ENCODE measurements around the gene KIFC1.
A peak's percentile ranks its signal among the peaks of the same experiment; 100 is the strongest.

KIFC1 gene

DNA sequence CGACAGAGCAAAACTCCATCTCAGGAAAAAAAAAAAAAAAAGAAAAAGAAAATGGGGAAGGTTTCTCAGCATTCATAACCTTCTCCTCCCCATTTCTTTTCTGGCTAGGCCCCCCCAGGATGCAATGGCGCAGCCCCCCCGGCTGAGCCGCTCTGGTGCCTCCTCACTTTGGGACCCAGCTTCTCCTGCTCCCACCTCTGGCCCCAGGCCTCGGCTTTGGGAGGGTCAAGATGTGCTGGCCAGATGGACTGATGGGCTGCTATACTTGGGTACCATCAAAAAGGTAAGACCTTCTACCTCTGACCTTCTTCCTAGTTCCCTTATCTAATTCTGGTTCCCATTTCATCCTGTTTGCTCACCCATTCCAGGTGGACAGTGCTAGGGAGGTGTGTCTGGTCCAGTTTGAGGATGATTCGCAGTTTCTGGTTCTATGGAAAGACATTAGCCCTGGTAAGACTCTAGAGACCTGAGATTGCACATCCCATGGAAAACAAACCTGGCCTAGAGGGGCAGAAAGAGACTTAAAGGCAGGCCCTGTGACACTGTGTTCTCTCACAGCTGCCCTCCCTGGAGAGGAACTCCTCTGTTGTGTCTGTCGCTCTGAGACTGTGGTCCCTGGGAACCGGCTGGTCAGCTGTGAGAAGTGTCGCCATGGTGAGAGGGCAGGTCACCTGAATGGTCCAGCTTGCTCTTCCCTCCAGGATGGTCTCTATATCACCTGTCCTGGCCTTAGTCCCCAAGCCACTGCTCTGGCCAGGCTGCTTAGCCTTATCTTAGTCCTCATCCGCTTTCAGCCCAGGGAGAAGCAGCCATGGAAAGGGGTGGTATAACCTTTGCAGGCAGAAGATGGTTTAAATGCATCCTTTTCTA lies 20.8 kb downstream of the KIFC1 start:
- no peak for DNase-seq

DNA sequence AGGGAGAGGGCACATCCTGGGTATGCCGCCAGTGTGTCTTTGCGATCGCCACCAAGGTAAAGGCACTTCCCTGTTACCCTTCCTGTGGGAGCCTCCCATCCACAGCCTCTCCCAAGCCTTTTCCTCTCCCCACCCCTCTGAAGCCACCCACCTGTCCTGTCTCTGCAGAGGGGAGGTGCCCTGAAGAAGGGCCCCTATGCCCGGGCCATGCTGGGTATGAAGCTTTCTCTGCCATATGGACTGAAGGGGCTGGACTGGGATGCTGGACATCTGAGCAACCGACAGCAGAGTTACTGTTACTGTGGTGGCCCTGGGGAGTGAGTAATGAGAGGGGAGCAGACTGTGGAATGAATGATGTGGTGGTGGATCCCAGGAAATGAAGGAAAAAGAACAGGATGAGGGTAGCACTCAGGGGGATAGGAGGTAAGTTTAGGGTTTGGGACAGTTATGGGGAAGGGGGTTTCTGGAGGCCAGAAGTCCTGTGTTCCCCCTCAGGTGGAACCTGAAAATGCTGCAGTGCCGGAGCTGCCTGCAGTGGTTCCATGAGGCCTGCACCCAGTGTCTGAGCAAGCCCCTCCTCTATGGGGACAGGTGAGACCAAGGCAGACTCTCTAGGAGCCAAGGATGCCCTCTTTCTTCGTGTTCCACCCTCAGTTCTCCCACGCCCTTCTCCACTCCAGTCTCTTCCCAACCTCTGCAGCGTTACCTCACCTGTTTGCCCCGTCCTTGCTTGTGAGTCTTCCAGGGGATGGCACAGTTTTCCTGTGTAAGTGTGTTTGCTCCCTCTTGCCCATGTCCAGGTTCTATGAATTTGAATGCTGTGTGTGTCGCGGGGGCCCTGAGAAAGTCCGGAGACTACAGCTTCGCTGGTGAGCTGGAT lies 21.9 kb downstream of the KIFC1 start:
- no peak for DNase-seq

DNA sequence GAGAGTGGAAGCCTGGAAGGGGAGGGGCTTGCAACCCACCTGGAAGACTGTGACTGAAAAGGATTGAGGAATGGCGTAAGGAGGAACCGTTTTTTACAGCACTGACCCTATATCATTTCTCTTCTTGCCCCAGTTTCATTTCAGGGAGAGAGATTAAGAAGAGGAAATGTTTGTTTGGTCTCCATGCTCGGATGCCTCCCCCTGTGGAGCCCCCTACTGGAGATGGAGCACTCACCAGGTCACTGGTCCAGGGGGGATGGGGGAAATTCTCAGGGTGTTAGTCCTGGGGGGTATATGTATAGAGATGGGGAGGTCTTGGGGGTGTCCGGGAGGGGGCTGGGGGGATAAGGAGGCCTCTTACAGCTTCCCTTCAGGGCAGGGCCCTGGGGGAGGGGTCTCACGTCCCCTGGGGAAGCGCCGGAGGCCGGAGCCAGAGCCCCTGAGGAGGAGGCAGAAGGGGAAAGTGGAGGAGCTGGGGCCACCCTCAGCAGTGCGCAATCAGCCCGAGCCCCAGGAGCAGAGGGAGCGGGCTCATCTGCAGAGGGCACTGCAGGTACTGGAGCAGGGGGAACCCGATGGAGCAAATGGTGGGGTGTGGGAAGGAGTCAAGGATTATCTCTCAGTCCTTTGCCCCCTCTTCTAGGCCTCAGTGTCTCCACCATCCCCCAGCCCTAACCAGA lies 23.1 kb downstream of the KIFC1 start:
- DNase-seq = no peak

DNA sequence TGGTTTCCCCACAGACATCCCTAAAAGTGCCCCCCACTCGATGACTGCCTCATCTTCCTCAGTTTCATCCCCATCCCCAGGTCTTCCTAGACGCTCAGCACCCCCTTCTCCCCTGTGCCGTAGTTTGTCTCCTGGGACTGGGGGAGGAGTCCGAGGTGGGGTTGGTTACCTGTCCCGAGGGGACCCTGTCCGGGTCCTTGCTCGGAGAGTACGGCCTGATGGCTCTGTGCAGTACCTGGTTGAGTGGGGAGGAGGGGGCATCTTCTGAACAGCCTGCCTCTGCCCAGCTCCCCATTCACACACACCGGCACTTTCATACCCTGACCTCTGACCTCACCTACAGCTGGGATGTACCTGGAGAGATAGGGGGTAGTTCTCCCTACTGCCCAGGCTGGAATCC lies 24.2 kb downstream of the KIFC1 start:
- DNase-seq = no peak

DNA sequence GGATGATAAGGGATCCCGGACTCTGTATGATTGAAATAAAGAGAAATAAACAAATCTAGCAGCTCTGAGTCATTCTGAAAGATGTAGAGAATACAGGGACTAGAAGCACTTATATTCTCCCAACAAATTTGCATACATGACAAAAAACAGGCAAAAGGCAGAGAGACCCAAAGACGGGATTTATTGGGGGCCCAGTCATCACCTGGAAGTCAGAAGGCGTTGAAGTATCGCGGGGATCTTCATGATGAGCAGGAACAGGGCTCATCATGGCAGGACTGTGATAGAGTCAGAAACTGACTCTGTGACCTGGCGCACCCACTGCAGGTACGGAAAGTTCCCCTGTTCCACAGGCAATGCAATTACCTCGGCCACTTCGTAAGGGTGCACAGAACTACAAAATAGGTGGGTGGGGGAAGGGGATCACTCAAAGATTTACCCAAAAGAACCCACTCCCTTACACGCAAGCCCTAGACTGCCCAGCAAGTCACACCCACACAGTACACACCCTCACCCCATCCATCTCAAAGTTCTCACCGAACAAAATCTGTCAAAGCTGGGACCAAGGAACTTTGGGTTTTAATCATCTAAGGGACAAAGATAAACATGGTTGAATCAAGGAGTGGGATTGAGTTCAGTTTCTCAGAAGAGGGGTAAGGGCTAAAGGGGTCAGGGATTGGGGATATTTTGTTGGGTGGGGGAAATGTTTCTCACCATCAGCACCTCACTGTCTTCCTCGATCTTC lies 24.9 kb downstream of the KIFC1 start:
- DNase-seq = peak; percentile 33

DNA sequence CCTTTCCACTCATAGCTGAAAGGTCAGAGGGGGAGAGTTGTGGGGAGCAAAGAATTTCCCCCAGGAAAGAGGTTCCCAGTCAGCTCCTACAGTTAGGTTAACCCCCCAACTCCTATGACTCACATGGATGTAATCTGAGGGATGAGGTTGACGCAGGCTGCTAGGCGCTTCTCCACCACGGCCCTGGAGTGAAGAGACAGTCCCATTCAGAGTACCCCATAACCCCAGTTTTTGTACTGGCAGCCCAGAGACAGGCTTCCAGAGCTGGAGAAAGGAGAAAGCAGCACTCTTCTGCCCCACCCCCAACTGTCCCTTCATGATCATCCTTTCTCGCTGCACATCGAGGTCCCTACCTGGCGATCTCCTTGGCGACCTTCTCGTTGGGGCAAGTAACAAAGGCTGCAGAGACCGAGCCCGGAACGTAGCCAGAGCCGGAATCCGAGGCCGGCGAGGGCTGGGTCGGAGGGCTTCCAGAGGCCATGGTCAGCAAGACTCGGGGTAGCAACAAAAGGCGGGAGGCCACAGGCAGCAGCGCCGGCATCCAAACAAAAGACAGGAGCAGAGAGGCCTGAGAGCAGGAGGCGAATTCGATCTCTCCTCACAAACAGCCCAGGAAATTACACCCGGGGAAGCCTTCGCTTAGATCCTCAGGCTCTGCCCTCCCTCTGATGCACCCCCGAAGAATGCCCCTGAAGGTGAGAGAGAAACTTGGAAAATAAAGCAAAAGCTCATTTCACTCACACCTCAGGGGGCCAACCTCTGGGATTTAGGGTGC lies 25.7 kb downstream of the KIFC1 start:
- DNase-seq = no peak

DNA sequence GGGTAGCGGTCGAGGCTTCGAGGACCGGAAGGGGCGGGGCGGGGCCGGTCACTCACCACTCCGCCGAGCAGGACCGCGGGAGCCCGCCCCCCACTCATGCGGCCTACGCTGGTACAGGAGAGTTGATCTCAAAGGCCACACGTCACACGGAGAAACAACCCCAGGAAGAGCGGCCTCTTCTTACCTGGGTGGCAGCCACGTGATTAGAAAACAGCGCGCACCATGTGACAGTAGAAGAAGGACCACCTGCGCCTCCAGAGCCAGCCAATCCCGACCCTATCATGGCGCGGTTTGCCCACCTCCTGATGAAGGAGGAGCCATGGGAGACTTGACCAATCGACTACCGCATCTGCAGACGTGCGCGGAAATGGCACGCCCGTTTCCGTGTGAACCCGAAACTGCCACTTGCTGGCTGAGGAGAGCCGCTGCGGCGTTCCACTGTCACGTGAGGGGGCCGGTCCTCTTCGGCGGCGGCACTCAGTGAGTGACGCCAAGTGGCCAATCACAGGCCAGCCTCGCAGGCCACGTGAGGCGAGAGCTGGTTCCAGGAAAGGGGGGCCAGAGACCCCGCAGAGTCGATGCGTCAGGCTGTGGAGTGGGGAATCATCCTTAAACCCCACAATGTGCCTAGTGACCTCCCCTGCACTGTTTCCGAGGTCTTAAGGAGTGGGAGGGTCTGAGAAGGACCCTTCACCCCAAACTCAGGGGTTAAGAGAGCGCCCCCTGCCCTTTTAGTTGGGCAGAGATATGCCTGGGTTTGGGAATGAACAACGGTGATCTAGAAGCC lies 26.5 kb downstream of the KIFC1 start, which contains the start of gene CUTA:
TSS of gene CUTA (minus strand) at position 205 of the 787 bp plus-strand sequence. CDS start at position 98, 107 bp downstream.
- DNase-seq = peak; percentile 99

DNA sequence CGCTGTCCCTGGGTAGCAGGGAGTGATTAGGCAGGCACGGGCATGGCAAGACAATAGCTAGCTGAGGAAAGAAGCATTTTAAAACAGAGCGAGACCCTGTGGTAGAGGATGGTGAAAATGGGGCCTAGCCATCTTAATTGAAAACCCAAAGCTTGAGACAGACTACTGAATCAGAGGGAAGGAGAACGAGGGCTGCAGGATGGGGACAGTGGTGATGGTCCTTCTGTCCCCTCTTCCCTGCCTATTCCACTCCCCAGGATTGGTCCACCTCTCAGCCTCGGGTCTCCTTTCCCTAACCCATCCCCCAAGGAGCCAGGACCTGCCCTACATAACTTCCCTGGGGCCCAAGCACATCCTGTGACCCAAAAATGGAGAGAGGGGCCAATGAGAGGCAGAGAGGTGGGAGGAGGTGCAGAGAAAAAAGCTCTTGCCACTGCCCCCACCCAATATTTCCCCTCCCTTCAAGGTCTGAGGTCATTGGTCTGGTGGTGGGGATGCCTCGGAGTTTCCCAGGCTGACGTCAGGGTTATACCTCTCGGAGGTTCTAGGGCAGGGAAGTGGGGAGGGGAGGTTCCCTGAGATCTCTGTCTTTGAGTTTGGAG lies 27.2 kb downstream of the KIFC1 start:
- no peak for DNase-seq

DNA sequence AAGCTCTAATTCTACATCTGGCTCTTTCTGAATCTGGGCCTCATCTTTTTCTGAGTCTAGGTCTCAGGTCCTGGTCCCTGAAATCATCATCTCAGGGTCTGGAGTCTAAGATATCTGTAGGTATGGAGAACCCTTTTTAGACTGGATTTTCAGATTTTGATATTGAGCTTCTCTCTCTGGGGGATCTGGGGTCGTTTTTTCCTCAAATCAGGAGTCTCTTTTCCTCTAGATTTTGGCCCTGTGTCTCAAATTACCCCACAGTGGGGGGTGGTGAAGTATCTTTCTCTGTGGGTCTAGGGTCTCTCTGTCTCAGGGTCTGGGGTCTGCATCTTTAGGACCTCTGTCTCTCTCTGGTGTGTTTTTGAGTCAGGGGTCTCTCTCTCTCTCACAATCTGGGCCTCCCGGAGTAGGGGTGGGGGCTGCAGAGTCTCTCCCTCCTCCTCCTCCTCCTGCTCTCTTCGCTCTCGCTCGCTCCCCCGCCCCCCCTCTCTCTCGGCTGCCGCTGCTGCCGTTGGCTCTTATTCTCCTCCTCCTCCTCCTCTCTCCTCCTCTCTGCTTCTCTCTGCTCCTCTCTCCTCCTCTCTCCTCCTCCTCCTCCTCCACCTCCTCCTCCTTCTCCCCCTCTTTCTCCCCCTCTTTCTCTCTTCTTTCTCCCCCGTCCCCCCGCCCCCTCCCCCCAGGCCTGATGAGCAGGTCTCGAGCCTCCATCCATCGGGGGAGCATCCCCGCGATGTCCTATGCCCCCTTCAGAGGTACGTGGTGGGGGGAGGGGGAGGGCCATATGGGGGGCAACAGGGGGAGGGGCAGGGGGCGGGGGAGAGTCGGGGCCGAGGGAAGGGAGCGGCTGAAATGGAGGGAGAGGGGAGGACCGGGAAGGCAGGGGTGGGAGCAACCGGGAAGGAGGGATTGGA lies 28.2 kb downstream of the KIFC1 start, which contains the start of gene SYNGAP1:
TSS of gene SYNGAP1 (plus strand) at position 486 of the 911 bp plus-strand sequence. CDS start at position 686, 200 bp downstream.
- DNase-seq = peak; percentile 68

DNA sequence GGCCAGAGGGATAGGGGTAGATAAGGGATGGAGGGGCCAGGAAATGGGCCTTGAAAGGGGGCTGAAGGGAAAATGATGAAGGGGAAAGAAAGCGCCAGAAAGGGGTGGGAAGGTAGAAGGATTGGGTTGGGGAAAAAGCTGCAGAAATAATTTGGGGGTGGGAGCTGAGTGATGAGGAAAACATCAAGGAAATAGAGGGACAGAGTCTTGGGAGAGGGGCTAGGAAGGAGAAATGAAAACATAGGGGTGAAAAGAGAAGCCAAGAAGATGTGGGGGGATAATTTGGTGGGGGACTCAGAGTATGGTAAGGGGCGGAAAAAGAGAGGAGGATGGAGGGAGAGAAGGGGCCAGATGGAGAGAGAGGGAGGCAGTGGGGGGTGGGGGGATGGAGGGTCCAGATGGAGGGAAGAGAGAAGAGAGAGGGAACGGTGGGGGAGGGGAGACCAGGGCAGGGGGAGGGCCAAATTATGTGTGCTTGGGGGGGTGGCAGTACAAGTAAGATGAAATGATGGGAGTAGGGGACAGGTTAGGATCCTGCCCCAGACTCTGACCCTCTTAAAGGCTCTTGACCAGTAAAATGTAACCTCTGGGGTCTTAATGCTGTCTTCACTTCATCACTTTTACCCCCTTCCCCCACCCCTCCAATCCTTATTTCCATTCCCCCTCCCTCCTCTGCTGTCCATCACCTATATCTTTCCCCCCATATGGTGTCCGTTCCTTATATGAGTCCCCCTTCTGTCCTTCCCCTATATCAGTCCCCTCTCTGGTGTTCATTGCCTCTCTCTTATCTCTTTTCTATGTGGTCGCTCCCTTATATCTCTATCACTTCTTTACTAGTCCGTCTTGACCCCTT lies 29.1 kb downstream of the KIFC1 start:
- no peak for DNase-seq

DNA sequence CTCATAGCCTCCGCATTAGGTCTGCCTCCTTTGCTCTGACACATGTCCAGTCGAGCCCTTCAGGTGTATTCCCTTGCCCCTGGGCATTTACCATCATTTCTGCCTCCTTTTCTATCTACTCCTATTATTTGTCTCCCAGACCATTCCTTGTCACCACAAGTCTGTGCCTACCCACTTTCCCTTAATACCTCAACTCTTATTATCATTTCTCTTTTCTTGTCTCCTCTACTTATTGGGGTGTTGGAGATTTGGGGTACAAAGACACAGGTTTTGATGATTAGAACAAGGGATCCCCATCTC lies 29.7 kb downstream of the KIFC1 start:
- DNase-seq = no peak

DNA sequence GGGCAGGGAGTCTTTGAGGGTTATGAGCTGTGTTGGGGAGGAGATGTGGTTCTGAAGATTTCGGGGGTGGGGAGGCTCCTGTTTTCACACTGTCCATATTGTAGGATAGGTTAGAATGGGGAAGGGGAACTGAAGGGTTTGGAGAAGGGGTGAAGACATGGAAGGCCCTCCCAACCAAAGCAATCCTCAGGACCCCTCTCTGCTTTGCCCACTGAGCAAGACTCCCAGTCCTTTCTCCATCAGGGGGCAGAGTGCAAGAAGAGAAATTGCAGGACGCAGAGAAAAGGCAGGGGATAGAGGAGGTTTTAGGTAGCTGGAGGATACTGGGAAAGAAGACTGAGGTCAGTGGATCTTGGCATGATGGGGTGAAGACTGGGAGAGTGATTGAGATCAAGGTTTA lies 32.2 kb downstream of the KIFC1 start:
- no peak for DNase-seq

DNA sequence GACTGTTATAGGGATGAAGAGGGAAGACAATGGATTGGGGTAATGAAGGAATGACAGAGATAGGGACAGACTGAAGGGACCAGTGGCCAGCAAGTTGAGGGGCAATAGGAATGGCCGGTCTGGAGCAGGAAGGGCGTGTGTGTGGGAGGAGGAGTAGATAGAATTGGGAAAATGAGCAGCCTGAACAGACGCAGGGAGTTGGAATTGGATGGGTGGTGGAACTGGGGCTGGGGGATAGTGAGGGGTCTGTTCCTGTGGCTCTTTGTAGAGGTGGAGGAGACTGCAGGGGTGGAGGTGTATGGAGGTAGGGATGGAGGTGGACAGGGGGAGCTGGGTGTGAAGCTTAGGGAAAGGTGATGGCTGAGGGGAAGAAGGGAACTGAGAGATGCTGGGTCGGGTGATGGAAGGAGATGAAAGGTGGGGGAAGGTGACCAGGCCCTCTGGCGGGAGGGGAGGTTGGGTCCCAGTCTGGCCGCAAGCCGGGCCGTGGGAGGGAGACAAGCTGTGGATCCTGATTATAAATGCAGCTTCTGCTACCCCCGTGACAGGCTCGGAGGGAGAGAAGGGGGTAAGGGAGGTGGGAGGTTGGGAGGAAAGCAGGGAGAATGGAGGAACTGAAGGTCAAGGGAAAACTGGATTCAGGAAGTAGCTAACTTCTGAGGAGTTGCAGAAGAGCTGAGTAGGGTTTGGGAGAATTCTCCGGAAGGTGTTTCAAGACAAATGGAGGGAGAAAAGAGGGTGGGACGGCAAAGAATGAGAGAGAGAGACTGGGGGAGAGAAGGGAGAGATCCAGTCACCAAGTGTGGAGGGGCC lies 33.4 kb downstream of the KIFC1 start:
- DNase-seq = no peak

DNA sequence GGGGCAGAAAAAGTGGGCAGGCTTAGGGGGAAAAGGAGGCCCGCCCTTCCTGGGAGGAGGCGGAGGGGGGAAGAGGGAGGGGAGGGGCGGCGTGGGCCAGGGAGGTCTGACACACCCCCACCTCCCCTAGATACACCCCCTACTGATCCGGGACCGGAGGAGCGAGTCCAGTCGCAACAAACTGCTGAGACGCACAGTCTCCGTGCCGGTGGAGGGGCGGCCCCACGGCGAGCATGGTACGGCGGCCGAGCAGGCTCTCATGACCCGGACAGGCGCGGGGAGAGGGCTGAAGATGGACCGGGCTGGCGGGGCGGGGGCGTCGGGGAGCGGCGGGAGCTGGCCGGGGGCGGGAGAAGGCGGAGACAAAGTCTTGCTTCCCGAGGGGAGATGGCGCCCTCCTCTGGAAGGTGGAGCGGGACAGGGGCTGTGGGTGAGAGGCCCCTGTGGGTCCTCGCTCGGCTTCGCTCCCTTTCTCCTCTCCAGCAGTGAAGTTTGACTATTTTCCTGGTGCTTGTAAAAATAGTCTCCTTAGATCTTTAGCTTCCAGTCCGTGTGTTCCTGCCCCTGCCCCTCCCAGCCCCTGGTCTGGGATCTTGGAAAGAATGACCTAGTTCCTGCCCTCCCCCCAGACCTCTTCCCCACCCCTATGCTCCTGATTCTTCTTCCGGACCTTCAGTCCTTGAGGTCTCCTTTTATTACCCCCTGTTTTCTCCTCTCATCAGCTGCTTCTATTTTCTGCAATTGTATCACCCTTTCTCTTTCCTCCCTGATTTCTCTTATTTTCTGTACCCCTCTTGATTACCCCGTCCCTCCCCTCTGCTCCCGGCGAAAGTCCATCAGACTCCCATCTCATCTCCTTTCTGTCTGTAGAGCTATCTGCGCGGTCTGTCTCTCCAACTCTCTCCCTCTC lies 34.3 kb downstream of the KIFC1 start:
- peak; percentile 78 for DNase-seq

DNA sequence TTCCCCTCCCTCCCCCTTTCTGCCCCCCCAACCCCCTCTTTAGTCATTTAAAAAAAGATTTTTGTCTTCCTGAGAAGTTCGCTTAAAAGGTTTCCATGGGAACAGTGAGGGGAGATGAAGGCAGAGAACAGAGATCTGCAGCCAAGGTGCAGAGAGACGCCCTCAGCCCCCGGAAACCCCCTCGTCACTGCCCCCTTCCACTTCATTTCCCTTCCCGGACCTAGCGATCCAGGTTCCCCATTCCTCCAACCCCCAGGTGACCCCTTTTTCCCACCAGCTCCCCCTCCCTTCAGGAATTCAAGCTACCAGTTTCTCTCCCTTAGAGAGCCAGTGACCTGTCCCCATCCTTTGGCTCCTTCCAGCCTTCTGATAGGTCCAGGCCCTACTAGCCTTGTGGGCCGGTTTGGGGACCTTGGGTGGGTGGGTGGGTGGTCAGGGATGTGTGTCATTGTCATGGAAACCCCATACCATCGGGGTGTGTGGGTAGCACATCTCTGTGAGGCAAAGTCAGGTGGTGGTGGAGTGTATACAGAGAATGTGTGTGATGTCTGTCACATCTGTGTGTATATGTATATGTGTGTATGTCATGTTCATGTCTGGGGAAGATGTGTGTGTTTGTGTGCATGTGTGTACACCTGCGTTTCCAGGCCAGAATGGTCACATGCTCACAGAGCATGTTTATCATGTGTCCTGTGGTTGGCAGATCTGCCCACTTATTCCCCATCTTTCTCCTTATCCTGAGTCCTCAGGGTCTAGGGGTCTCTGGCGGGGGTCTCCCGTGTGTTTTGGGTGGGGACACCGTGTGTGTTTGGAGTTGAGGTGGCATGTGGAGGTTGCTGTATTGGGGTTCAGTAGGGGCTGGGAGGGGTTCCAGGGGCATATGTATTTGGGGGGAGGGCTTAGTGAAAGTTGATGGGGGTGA lies 35.2 kb downstream of the KIFC1 start:
- DNase-seq = no peak
